BLaER1 treated with 17β-estradiol and CSF1 and Interleukin-3, amounts not matched to agents 10 nM and 100 nM (cell line): ENCODE data around the gene MDM4.
"Not testable (repeated sequence)": the region's sequence is repeated elsewhere in the genome, so short reads cannot be mapped to it uniquely, and the experiment has no call there.

Experiments
- H3K27ac ChIP-seq, 11 experiments: shearing (Covaris generic); formaldehyde crosslinking; 2 replicates each; pipeline ENCODE4 v1.8.1; 2022
- H3K27me3 ChIP-seq, 11 experiments: shearing (Covaris generic); formaldehyde crosslinking; 2 replicates each; pipeline ENCODE4 v1.8.1; 2022
- H3K36me3 ChIP-seq, 11 experiments: shearing (Covaris generic); formaldehyde crosslinking; 2 replicates each; pipeline ENCODE4 v1.8.1; 2022
- H3K4me1 ChIP-seq, 10 experiments: shearing (Covaris generic); formaldehyde crosslinking; 2 replicates each; pipeline ENCODE4 v1.8.1; 2022
- H3K4me2 ChIP-seq, 11 experiments: shearing (Covaris generic); formaldehyde crosslinking; 2 replicates each; pipeline ENCODE4 v1.8.1; 2022
- H3K4me3 ChIP-seq, 10 experiments: shearing (Covaris generic); formaldehyde crosslinking; 2 replicates each; pipeline ENCODE4 v1.8.1; 2022
- H3K9ac ChIP-seq, 11 experiments: shearing (Covaris generic); formaldehyde crosslinking; 2 replicates each; pipeline ENCODE4 v1.8.1; 2022
- H3K9me3 ChIP-seq, 11 experiments: shearing (Covaris generic); formaldehyde crosslinking; replicated peaks in 1 of 11; 2 replicates each; pipeline ENCODE4 v1.8.1; 2022
- H4K20me1 ChIP-seq, 11 experiments: shearing (Covaris generic); formaldehyde crosslinking; 2 replicates each; pipeline ENCODE4 v1.8.1; 2022
- Cebpa-rat ChIP-seq, 11 experiments: shearing (Covaris generic); IDR thresholded peaks; 2 replicates each; pipeline ENCODE4 v1.8.1; 2022

Gene MDM4

DNA sequence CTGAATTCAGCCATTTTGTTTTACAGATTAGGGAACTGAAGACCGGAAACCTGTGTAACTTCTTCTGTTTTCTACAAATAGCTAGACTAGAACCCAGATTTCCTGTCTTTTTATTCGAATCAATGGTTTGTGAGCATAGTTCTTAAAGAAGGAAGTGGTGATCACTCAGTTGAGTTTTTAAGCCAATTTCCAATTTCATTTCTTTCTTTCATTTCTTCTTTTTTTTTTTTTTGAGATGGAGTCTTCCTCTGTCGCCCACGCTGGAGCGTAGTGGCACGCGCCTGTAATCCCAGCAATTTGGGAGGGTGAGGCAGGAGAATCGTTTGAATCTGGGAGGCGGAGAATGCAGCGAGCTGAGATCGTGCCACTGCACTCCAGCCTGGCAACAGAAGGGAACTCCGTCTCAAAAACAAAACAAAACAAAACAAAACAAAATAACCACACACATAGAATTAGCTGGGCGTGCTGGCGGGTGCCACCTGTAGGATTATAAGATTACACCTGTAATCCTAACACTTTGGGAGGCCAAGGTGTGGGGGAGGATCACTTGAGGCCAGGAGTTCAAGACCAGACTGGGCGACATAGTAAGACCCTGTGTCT, 3.0 kb upstream of the MDM4 start:
- peaks cover 5 to 10% (median 9%) of the 10 kb centered on the region in 11 experiments; a peak in 18 of 22 replicates for H3K36me3 ChIP-seq
- peak overlapping the region; percentile 20 to 59 (median 36); a peak in 14 of 20 replicates for H3K4me3 ChIP-seq
- H3K27me3 ChIP-seq, result no peaks in the 10 kb centered on the region
- peak overlapping the region; percentile 76 to 95 (median 86) for H3K4me2 ChIP-seq
- peaks cover 0 to 29% (median 9%) of the 10 kb centered on the region in 11 experiments; a peak in 14 of 22 replicates for H3K9me3 ChIP-seq
- peak overlapping the region; percentile 95 to 100 (median 99) for H3K27ac ChIP-seq
- H4K20me1 ChIP-seq, result no peaks in the 10 kb centered on the region
- peaks cover 63 to 83% (median 75%) of the 10 kb centered on the region in 10 experiments for H3K4me1 ChIP-seq
- H3K9ac ChIP-seq, result peak overlapping the region; percentile 86 to 98 (median 96)
- TF ChIP-seq Cebpa-rat (IDR thresholded peaks at IDR 0.05), result no peak

DNA sequence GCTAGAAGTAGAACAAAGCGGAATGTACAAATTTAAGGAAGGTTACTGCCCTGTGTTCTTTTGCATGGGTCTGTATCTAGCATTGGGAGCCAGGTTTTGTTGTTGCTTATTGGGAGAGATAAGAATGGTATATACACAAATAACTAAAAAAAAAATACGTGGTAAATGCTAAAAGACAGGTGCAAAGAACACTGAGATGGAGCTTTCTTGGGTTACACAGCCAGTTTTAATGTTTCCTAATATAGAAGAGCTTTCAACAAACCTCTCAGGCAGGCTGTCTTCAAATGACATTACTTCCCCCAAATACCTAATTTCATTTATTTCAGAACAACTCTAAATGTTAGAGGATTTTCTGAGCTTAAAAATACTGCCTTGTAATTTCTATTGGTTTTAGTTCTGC, 1.4 kb upstream of the MDM4 start:
- no peak overlapping the region for H3K4me3 ChIP-seq
- H4K20me1 ChIP-seq, result no peaks in the 10 kb centered on the region; a peak in 1 of 22 replicates
- H3K9me3 ChIP-seq, result peaks cover 0 to 40% (median 11%) of the 10 kb centered on the region in 11 experiments; a peak in 15 of 22 replicates
- no peaks in the 10 kb centered on the region for H3K27me3 ChIP-seq
- peaks cover 13 to 26% (median 24%) of the 10 kb centered on the region in 11 experiments for H3K36me3 ChIP-seq
- peak overlapping the region; percentile 94 to 100 (median 97); a peak in 15 of 22 replicates for H3K9ac ChIP-seq
- peak overlapping the region; percentile 76 to 95 (median 86) for H3K4me2 ChIP-seq
- peaks cover 75 to 84% (median 79%) of the 10 kb centered on the region in 10 experiments for H3K4me1 ChIP-seq
- TF ChIP-seq Cebpa-rat (IDR thresholded peaks at IDR 0.05), result no peak
- H3K27ac ChIP-seq, result peak overlapping the region; percentile 97 to 100 (median 99); a peak in 21 of 22 replicates

DNA sequence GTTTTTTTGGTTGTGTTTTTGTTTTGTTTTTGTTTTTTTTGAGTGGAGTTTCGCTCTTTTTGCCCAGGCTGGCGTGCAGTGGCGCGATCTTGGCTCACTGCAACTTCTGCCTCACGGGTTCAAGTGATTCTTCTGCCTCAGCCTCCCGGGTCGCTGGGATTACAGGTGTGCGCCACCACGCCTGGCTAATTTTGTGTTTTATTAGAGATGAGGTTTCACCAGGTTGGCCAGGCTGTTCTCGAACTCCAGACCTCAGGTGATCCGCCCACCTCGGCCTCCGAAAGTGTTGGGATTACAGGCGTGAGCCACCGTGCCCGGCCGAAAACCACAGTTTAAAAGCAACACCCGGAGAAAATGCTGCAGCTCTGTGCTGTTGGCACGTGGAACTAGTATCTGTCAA, 1.2 kb downstream of the MDM4 start:
- peak overlapping the region; percentile 63 to 87 (median 75) for H3K4me3 ChIP-seq
- not testable (repeated sequence) for H3K27me3 ChIP-seq
- H3K9ac ChIP-seq, result peak overlapping the region; percentile 94 to 100 (median 97)
- peaks cover 0 to 19% (median 12%) of the 10 kb centered on the region in 11 experiments; a peak in 15 of 22 replicates for H4K20me1 ChIP-seq
- peaks cover 82 to 87% (median 85%) of the 10 kb centered on the region in 10 experiments for H3K4me1 ChIP-seq
- H3K36me3 ChIP-seq, result peaks cover 15 to 28% (median 25%) of the 10 kb centered on the region in 11 experiments
- peaks cover under 1 to 18% (median 5%) of the 10 kb centered on the region in 11 experiments; a peak in 13 of 22 replicates for H3K9me3 ChIP-seq
- peak overlapping the region; percentile 97 to 100 (median 99) for H3K27ac ChIP-seq
- H3K4me2 ChIP-seq, result peak overlapping the region; percentile 83 to 96 (median 95)

DNA sequence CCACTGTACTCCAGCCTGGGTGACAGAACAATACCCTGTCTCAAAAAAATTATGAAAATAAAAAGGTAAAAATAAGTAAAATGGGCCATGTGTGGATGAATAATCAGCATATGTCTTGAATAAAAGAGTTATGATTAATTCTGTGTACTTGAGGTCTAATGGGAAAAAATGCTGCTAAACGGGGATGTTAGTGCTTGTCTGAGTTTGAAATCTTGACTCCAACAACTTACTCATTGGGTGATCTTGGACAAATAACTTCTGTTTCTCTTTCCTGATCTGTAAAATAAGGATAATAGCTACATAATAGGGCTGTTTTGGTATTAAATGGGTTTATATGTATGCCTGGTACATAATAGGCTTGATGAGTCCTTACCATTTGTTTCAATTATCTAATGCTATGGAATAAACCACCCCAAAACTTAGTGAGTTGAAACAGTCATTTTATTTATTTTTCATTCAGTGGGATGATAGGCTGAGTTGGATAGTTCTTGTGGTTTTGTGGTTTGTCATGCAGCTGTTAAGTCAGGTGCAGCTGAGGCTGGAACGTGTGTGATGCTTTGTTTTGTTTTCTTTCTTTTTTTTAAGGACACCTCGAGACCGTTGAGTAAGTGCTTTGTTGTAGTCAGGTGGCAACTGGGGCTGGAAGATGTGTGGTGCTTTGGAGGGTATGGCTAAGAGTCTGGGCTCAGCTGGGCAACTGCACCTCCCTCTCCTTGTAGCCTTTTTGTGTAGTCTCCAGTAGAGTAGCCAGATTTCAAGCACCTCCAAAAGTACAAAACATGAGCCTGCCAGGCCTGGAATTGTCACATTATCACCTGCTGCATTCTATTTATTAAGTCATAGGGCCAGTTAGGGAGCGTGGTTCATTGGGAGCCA, 4.9 kb downstream of the MDM4 start:
- no peaks in the 10 kb centered on the region for H3K27me3 ChIP-seq
- H3K36me3 ChIP-seq, result peaks cover 50 to 64% (median 60%) of the 10 kb centered on the region in 11 experiments
- peaks cover 53 to 81% (median 68%) of the 10 kb centered on the region in 10 experiments for H3K4me1 ChIP-seq
- peak overlapping the region; percentile 51 to 100 (median 99); a peak in 21 of 22 replicates for H3K27ac ChIP-seq
- peak overlapping the region; percentile 3 to 75 (median 36); a peak in 15 of 20 replicates for H3K4me3 ChIP-seq
- peaks cover 15 to 37% (median 21%) of the 10 kb centered on the region in 11 experiments for H3K9me3 ChIP-seq
- no peak for TF ChIP-seq Cebpa-rat (IDR thresholded peaks at IDR 0.05)
- peaks cover 7 to 43% (median 26%) of the 10 kb centered on the region in 11 experiments; a peak in 17 of 22 replicates for H4K20me1 ChIP-seq
- H3K9ac ChIP-seq, result peak overlapping the region; percentile 62 to 98 (median 70)
- peak overlapping the region; percentile 83 to 96 (median 95) for H3K4me2 ChIP-seq

DNA sequence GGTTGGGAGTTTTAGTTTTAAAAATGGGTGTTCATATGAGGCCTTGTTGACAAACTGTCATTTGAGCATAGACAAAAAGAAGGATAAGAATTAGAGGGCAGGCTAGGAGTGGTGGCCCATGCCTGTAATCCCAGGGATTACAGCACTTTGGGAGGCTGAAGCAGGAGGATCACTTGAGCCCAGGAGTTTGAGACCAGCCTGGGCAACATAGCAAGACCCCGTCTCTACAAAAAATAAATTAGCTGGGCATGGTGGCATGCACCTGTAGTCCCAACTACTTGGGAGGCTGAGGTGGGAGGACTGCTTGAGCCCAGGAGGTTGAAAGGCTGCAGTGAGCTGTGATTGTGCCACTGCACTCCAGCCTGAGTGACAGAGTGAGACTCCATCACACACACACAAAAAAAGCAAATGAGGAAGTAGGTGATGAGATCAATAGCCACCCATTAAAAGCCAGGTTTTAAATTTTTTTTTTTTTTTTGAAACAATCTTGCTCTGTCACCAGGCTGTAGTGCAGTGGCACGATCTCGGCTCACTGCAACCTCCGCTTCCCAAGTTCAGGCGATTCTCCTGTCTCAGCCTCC, 5.8 kb downstream of the MDM4 start:
- H3K27me3 ChIP-seq, result not testable (repeated sequence)
- Histone ChIP-seq H3K4me2 (peak overlapping the region; percentile 83 to 96 (median 95)), H3K4me1 (peaks cover 53 to 83% (median 68%) of the 10 kb centered on the region in 10 experiments), H4K20me1 (peaks cover 7 to 50% (median 26%) of the 10 kb centered on the region in 11 experiments; a peak in 17 of 22 replicates), H3K4me3 (peak overlapping the region in 2 of 10 experiments; percentile 32 to 39; a peak in 3 of 20 replicates), H3K36me3 (peaks cover 59 to 74% (median 70%) of the 10 kb centered on the region in 11 experiments), H3K9ac (peak overlapping the region in 9 of 11 experiments; percentile 65 to 98 (median 73); a peak in 14 of 22 replicates), H3K27ac (peak overlapping the region; percentile 51 to 100 (median 99); a peak in 21 of 22 replicates), H3K9me3 (peaks cover 12 to 37% (median 21%) of the 10 kb centered on the region in 11 experiments)

DNA sequence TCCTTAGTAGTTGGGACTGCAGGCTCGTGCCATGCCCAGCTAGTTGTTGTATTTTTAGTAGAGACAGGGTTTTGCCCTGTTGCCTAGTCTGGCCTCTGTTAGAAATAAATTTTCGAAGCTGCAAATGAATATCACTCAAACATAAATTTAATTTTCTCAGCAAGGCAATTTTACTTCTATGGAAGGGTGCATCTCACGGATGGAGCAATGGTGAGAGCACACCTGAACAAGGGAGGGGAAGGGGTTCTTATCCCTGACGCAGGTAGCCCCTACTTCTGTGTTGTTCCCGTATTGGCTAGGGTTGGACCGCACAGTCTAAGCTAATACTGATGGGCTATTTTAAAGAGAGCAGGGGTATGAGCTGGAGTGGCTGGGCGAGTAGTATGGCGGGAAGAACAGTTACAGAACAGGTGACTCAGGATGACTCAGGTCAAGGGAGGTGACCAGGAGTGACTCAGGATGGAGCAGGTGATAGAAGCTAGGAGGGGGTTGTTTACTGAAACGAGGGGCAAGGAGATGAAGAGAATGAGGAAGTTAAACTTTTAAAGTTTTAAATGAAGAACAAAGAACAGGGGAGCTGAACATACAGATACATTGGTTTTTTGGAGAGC, 7.5 kb downstream of the MDM4 start:
- Histone ChIP-seq H3K27me3 (no peaks in the 10 kb centered on the region), H3K4me1 (peaks cover 37 to 74% (median 53%) of the 10 kb centered on the region in 10 experiments), H3K4me2 (peak overlapping the region in 8 of 11 experiments; percentile 8 to 37 (median 28); a peak in 10 of 22 replicates), H3K9ac (no peak overlapping the region), H3K4me3 (peak overlapping the region in 5 of 10 experiments; percentile 3 to 35 (median 23); a peak in 3 of 20 replicates), H3K9me3 (peaks cover 11 to 34% (median 21%) of the 10 kb centered on the region in 11 experiments), H3K36me3 (peaks cover 64 to 78% (median 73%) of the 10 kb centered on the region in 11 experiments), H4K20me1 (peaks cover 7 to 62% (median 33%) of the 10 kb centered on the region in 11 experiments; a peak in 18 of 22 replicates), H3K27ac (peak overlapping the region in 6 of 11 experiments; percentile 25 to 51 (median 36); a peak in 10 of 22 replicates)
- no peak for TF ChIP-seq Cebpa-rat (IDR thresholded peaks at IDR 0.05)

DNA sequence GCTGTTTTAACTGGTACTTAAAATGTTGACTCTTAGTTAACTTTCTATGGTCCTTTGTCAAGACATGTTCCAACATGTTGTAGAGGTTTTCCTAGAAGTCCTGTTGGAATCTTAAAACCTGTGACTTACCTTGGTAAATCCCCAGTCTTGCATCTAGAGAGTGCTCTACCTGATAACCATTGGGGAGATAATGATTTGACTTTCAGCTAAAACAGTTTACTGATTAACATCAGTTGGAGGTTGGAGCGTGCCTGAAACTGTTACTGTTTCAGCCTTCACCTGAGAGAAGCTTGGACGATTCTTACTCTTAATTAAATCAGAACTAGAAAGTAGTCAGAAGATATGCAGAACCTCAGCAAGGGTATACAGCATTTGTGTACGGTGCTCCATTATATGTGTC, 8.8 kb downstream of the MDM4 start:
- peaks cover 34 to 74% (median 47%) of the 10 kb centered on the region in 10 experiments for H3K4me1 ChIP-seq
- peaks cover 67 to 80% (median 76%) of the 10 kb centered on the region in 11 experiments for H3K36me3 ChIP-seq
- H3K4me2 ChIP-seq, result no peak overlapping the region; a peak in 1 of 22 replicates
- H4K20me1 ChIP-seq, result peaks cover 15 to 75% (median 46%) of the 10 kb centered on the region in 11 experiments; a peak in 21 of 22 replicates
- H3K27me3 ChIP-seq, result no peaks in the 10 kb centered on the region
- H3K27ac ChIP-seq, result peak overlapping the region in 4 of 11 experiments; percentile 20 to 51 (median 44); a peak in 5 of 22 replicates
- H3K4me3 ChIP-seq, result no peak overlapping the region
- no peak overlapping the region for H3K9ac ChIP-seq
- no peak for TF ChIP-seq Cebpa-rat (IDR thresholded peaks at IDR 0.05)
- peaks cover 11 to 26% (median 20%) of the 10 kb centered on the region in 11 experiments for H3K9me3 ChIP-seq
